C4-2B (cell line): ENCODE measurements around the gene NUP58.
"Not testable (repeated sequence)": the region's sequence is repeated elsewhere in the genome, so short reads cannot be mapped to it uniquely, and the experiment has no call there.

Experiments
- H3K27ac ChIP-seq: fragments of 450-650 bp; 2 replicates; pipeline ENCODE4 v1.5.1; 2017
- CTCF ChIP-seq: fragments of 450-650 bp; conservative IDR thresholded peaks from 2 replicates; pipeline ENCODE4 v1.5.1; 2017; ENCODE audit warnings: mild to moderate bottlenecking
- ZFX ChIP-seq: fragments of 450-650 bp; IDR thresholded peaks from 2 replicates; pipeline ENCODE4 v1.6.1; 2017

Gene NUP58

GRCh38 chr13:25302121-25302520, 696 bp downstream of the NUP58 start:
- no peak for TF ChIP-seq CTCF
- TF ChIP-seq ZFX: 0 out of 2 replicates have a peak, but pooled peaks have one; percentile 48
- peak overlapping the region; percentile 84 for H3K27ac ChIP-seq

- no peak for TF ChIP-seq ZFX
- no peak for TF ChIP-seq CTCF
- no peak overlapping the region for H3K27ac ChIP-seq
Observed at GRCh38 chr13:25306671-25307464, 5.4 kb downstream of the NUP58 start.

DNA sequence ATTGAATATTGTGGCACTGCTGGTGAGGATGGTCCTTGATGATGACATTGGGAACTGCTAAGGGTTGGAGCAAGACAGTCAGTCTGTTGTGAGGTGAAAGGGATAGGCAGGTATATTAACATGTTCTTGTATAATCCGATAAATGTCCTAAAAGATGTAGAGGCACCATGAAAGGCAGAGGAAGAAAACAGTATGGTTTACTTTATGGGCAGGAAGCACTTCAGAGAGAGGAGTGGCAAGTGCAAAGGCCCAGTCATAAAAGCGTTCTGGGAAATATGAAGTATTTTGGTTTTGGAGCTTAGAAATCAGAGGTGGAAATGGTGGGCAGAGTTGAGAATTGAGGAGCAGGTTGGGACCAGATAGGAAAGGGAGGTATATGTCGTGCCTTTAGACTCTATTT, 9.5 kb downstream of the NUP58 start:
- TF ChIP-seq CTCF (no peak), ZFX (no peak)
- no peak overlapping the region for H3K27ac ChIP-seq

DNA sequence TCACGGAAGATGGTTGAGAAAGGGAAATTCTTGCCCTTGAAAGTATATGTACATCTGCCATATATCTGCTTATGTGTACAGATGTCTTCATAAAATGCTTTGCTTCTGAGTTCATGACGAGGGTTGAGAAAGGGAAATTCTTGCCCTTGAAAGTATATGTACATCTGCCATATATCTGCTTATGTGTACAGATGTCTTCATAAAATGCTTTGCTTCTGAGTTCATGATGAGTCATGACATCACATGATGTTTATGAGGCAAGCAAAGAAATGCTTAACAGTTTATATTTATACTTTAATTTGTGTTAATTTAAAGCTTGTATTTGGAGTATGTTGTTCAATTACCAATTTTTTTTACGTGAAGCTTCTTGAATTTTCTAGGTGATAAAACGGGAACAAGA, 17.5 kb downstream of the NUP58 start:
- not testable (repeated sequence) for H3K27ac ChIP-seq

DNA sequence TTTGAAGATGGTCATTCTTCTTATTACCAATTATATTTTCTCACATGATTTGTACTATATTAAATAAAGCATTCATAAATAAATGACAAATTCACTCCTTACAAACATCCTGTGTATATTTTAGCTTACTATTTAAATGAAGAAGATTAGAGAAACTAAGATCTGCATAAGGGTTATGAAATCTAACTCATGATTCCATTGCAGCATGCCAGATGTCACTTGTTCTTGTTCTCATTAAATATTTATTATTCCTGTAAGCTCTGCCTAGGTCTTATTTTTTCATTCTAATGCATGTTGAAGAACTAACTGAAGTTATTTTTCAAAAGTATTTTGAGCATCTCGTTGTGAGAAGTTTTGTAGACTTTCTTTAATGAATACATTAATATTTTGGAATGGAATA, 18.3 kb downstream of the NUP58 start:
- no peak for TF ChIP-seq ZFX
- TF ChIP-seq CTCF: no peak
- no peak overlapping the region for H3K27ac ChIP-seq

DNA sequence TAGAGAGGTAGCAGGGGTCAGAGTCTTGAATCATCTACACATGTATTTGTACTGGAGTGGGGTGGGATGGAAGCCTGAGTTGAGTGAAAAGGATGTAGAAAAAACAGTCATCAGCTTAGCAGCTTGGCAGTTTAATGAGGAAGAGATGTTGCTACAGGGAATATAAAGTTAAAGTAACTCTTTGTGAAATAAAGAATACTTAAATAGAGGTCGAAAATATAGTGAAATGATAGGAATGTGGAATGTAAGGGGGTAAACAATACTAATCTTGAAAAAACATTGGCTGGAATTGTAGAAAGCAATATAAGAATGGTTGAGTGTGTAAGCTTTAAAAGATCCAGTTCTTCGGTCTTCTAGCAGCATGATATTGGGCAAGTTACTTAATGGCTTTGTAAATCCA, 22.7 kb downstream of the NUP58 start:
- no peak overlapping the region for H3K27ac ChIP-seq
- TF ChIP-seq CTCF: no peak
- TF ChIP-seq ZFX: no peak

DNA sequence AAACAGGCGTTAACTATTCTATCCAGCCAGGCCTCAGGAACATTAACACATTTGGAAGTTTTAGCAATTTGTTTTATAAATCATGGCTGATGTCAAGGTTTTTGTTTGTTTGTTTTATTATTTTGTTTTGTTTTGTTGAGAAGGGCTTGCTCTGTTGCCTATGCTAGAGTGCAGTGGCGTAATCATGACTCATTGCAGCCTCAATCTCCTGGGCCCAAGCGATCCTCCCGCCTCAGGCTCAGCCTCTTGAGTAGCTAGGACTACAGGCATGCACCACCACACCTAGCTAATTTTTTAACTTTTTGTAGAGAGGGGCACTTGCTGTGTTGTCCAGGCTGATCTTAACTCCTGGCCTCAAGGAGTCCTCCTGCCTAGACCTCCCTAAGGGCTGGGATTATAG, 28.3 kb downstream of the NUP58 start:
- TF ChIP-seq ZFX (no peak), CTCF (no peak)
- H3K27ac ChIP-seq: no peak overlapping the region

DNA sequence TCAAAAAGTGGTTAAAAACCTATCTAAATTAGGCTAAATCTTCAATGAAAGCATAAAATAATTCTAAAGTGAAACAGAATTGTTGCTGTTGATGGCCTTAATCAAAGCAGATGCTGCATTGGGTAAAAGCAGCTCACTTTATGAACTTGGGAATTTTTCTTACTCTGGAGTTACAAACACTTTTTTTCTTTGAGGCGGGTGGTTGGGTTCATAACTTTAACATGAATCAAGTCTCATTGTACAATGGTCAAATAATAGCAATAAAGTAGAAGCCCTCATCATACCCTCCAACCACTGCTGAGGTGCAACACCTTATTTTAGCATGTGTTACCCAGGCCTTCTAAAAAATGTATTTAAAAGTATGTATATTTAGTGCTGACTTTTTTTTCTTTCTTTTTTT, 29.1 kb downstream of the NUP58 start:
- H3K27ac ChIP-seq: no peak overlapping the region
- TF ChIP-seq CTCF (no peak), ZFX (no peak)
